Esophagus muscularis mucosa (tissue), 4 donors: ENCODE results near the gene SPOCK1. TPM values are rescaled to one million over a fixed set of nuclear protein-coding genes. Genes with fewer than 3 reads are reported as not detected.

ENCODE experiments used
- DNase-seq: peaks from one replicate; pipeline ENCODE4 v3.0.0-alpha.2; 2017; ENCODE audit errors: extremely low spot score
- H3K27ac ChIP-seq, 4 donors: fragments of 200-600 bp; sonication (generic); replicated peaks in 1 of 4; 1 replicate in 3 of 4; 2 replicates in 1 of 4; pipeline ENCODE4 v1.5.1; 2016 to 2019; ENCODE audit warnings: mild to moderate bottlenecking in 1 of 4
- H3K27me3 ChIP-seq, 4 donors: fragments of 200-600 bp; sonication (generic); one replicate each; pipeline versions ENCODE4 v1.5.1 to v1.6.0; 2016 to 2019
- H3K36me3 ChIP-seq, 4 donors: fragments of 200-600 bp; sonication (generic); one replicate each; pipeline ENCODE4 v1.5.1; 2016 to 2019
- H3K4me1 ChIP-seq, 4 donors: fragments of 200-600 bp; sonication (generic); one replicate each; pipeline ENCODE4 v1.5.1; 2016 to 2019
- H3K4me3 ChIP-seq, 4 donors: fragments of 200-600 bp; sonication (generic); 1 replicate in 2 of 4; 2 replicates in 2 of 4; pipeline ENCODE4 v1.5.1; 2016 to 2019; ENCODE audit warnings: mild to moderate bottlenecking in 4 of 4, moderate library complexity in 1 of 4
- H3K9me3 ChIP-seq, 4 donors: fragments of 200-600 bp; sonication (generic); 1 replicate in 3 of 4; 2 replicates in 1 of 4; pipeline ENCODE4 v1.5.1; 2016 to 2019
- EP300 ChIP-seq: sonication (generic); formaldehyde crosslinking; IDR thresholded peaks from one replicate; pipeline ENCODE4 v1.6.1; 2017; ENCODE audit warnings: antibody characterized with exemption
- POLR2A ChIP-seq: fragments of 450-650 bp; IDR thresholded peaks from one replicate; pipeline ENCODE4 v1.6.1; 2017; ENCODE audit warnings: antibody characterized with exemption, moderate library complexity, mild to moderate bottlenecking, low read depth
- POLR2AphosphoS5 ChIP-seq, 2 donors: sonication (generic); formaldehyde crosslinking; IDR thresholded peaks; one replicate each; pipeline ENCODE4 v1.6.1; 2017; ENCODE audit warnings: antibody characterized with exemption in 2 of 2
- WGBS: methylation state at CpG from one replicate; pipeline ENCODE4 v1.1.5; 2018; 5-methylcytosine and 5-hydroxymethylcytosine counted together
- intact Hi-C: fragments of 100-400 bp; cut with DNase I; formaldehyde crosslinking; loops from one replicate; pipeline ENCODE4 v1.15.1; 2023
- total RNA-seq, 4 donors: library from RNA; depleted of rRNA; stranded (reverse); fragments of >200 nt; gene quantifications; one replicate each; pipeline versions ENCODE4 v1.1.0 to v1.2.1, GENCODE V29; 2016
- TF ChIP-seq, protein P1 (sequence below), 3 experiments: fragments of 200-600 bp in 2 of 3; fragments of 450-650 bp in 1 of 3; sonication (generic) in 2 of 3; IDR thresholded peaks; one replicate each; pipeline ENCODE4 v1.5.1; 2017 to 2019; ENCODE audit warnings: antibody characterized with exemption in 3 of 3, mild to moderate bottlenecking in 2 of 3, moderate library complexity in 1 of 3

Gene SPOCK1
- total RNA-seq, 4 donors from 2014 or later, result 39.0 to 52.4 (median 45.6) TPM

- intact Hi-C loops, result no loop called here
- WGBS, result 93% methylated on average over 1 of the region's 1 CpG
- H3K4me3 ChIP-seq, result no peak overlapping the region
Observed at GRCh38 chr5:137412136-137412535, 87.0 kb downstream of the SPOCK1 start.

GRCh38 chr5:137410234-137411010, 88.7 kb downstream of the SPOCK1 start:
- 87% methylated on average over 4 of the region's 4 CpGs for WGBS
- Histone ChIP-seq H3K9me3 (peaks cover 0 to under 1% (median 0%) of the 10 kb centered on the region in 4 donors), H3K4me3 (no peak overlapping the region), H3K36me3 (no peaks in the 10 kb centered on the region), H3K4me1 (peaks cover 7 to 15% (median 11%) of the 10 kb centered on the region in 4 donors), H3K27ac (no peak overlapping the region), H3K27me3 (no peaks in the 10 kb centered on the region)
- intact Hi-C loops, result no loop called here
- no peak for TF ChIP-seq POLR2AphosphoS5 (IDR thresholded peaks at IDR 0.05)
- no peak for TF ChIP-seq EP300
- TF ChIP-seq, protein P1, sequence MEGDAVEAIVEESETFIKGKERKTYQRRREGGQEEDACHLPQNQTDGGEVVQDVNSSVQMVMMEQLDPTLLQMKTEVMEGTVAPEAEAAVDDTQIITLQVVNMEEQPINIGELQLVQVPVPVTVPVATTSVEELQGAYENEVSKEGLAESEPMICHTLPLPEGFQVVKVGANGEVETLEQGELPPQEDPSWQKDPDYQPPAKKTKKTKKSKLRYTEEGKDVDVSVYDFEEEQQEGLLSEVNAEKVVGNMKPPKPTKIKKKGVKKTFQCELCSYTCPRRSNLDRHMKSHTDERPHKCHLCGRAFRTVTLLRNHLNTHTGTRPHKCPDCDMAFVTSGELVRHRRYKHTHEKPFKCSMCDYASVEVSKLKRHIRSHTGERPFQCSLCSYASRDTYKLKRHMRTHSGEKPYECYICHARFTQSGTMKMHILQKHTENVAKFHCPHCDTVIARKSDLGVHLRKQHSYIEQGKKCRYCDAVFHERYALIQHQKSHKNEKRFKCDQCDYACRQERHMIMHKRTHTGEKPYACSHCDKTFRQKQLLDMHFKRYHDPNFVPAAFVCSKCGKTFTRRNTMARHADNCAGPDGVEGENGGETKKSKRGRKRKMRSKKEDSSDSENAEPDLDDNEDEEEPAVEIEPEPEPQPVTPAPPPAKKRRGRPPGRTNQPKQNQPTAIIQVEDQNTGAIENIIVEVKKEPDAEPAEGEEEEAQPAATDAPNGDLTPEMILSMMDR (IDR thresholded peaks at IDR 0.05), result no peak
- no peak for TF ChIP-seq POLR2A
- peak; percentile 91 for DNase-seq

More at GRCh38 chr5:137412136-137412535, 87.0 kb downstream of the SPOCK1 start:
- no peaks in the 10 kb centered on the region for H3K36me3 ChIP-seq
- H3K4me1 ChIP-seq, result peaks cover 7 to 16% (median 12%) of the 10 kb centered on the region in 4 donors
- DNase-seq, result peak; percentile 78
- H3K9me3 ChIP-seq, result peaks cover 0 to 12% (median 0%) of the 10 kb centered on the region in 4 donors
- no peaks in the 10 kb centered on the region for H3K27me3 ChIP-seq
- no peak overlapping the region for H3K27ac ChIP-seq
- TF ChIP-seq POLR2AphosphoS5 (IDR thresholded peaks at IDR 0.05), result no peak
- TF ChIP-seq, protein P1 (IDR thresholded peaks at IDR 0.05), result no peak
- TF ChIP-seq POLR2A, result no peak
- no peak for TF ChIP-seq EP300

- Histone ChIP-seq H3K36me3 (no peaks in the 10 kb centered on the region), H3K4me1 (peaks cover 4 to 8% (median 8%) of the 10 kb centered on the region in 4 donors), H3K9me3 (no peaks in the 10 kb centered on the region), H3K27ac (no peak overlapping the region), H3K27me3 (no peaks in the 10 kb centered on the region), H3K4me3 (no peak overlapping the region)
- intact Hi-C loops, result no loop called here
- DNase-seq, result no peak
- TF ChIP-seq POLR2AphosphoS5 (IDR thresholded peaks at IDR 0.05) (no peak), POLR2A (no peak), EP300 (no peak)
- TF ChIP-seq, protein P1 (IDR thresholded peaks at IDR 0.05), result no peak
Observed at GRCh38 chr5:137409736-137410135, 89.4 kb downstream of the SPOCK1 start.

- Histone ChIP-seq H3K4me3 (no peak overlapping the region), H3K36me3 (no peaks in the 10 kb centered on the region), H3K27me3 (no peaks in the 10 kb centered on the region), H3K27ac (no peak overlapping the region), H3K4me1 (no peaks in the 10 kb centered on the region), H3K9me3 (no peaks in the 10 kb centered on the region)
- no peak for DNase-seq
- no peak for TF ChIP-seq EP300
- TF ChIP-seq, protein P1 (IDR thresholded peaks at IDR 0.05), result no peak
- no peak for TF ChIP-seq POLR2A
- TF ChIP-seq POLR2AphosphoS5 (IDR thresholded peaks at IDR 0.05), result no peak
- intact Hi-C loops, result no loop called here
- 39% methylated on average over 2 of the region's 2 CpGs for WGBS
Observed at GRCh38 chr5:137407090-137407489, 92.0 kb downstream of the SPOCK1 start.
